GM18502 (cell line): Measurements from ENCODE around the gene GRM8.
A peak's percentile ranks its signal among the peaks of the same experiment; 100 is the strongest.
"Not testable (repeated sequence)": the region's sequence is repeated elsewhere in the genome, so short reads cannot be mapped to it uniquely, and the experiment has no call there.

ENCODE experiments used
- ATAC-seq: cut with Tn5 transposase; IDR thresholded peaks from one replicate; pipeline ENCODE4 v1.9.1; 2021; ENCODE audit warnings: mild to moderate bottlenecking; ENCODE audit not compliant: unreplicated experiment, poor library complexity

The GRM8 gene

DNA sequence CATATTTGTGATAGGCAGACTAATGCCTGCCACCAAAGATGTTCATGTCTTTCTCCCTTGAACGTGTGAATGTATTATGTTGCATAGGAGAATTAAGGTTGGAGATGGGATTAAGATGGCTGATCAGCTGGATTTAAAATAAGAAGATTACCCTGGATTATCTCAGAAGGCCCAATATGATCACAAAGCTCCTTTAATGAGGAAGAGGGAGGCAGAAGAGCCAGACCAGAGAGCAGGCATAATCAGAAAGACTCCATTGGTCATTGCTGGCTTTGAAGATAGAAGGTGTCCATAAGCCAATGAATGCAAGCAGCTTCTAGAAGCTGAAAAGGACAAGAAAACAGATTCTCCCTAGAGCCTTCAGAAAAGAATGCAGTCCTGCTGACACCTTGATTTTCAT, 410.3 kb downstream of the GRM8 start:
- no peak for ATAC-seq

- no peak for ATAC-seq
Observed at GRCh38 chr7:126840869-126841268, 411.9 kb downstream of the GRM8 start.

DNA sequence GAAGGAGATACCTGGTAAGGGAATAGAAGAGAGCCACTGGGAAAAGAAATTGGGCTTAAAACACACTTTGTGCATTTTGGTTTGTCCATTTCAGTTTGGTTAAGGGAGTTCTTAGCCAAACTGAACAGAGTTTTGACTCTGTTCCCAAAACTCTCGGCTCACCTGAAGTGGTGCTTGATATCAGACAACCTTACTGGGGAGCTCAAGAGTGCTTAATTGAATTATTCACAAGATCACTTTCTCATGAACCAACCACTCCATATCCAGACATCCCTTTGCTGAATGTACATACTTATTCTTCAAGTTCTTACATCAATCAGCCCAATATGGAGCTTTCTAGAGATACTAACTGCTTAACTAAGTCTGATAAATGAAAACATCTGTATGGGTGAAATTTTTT, 413.1 kb downstream of the GRM8 start:
- ATAC-seq, result no peak

DNA sequence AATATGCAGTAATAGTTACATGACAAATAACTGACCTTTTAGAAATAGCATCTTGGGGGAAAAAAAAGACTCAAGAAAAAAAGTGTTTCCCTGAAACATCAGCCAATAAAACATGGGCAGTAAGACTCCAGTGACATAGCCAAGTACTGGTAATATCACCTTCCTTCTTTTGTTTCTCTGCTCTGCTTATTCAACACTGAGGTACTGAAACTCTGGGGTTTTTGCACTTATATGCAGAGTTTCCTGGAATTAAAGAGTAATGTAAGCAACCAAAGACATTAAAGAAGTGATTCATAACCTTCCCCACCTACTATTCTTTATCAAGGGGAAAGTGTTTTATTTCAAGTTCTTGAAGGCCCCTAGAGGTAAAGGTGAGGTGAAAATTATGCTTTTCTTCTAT, 414.5 kb downstream of the GRM8 start:
- ATAC-seq, result no peak

GRCh38 chr7:126831241-126831640, 421.5 kb downstream of the GRM8 start:
- not testable (repeated sequence) for ATAC-seq

- ATAC-seq, result no peak
Observed at GRCh38 chr7:126820925-126821324, 431.8 kb downstream of the GRM8 start.

- ATAC-seq, result no peak
Observed at GRCh38 chr7:126819197-126819484, 433.6 kb downstream of the GRM8 start.

DNA sequence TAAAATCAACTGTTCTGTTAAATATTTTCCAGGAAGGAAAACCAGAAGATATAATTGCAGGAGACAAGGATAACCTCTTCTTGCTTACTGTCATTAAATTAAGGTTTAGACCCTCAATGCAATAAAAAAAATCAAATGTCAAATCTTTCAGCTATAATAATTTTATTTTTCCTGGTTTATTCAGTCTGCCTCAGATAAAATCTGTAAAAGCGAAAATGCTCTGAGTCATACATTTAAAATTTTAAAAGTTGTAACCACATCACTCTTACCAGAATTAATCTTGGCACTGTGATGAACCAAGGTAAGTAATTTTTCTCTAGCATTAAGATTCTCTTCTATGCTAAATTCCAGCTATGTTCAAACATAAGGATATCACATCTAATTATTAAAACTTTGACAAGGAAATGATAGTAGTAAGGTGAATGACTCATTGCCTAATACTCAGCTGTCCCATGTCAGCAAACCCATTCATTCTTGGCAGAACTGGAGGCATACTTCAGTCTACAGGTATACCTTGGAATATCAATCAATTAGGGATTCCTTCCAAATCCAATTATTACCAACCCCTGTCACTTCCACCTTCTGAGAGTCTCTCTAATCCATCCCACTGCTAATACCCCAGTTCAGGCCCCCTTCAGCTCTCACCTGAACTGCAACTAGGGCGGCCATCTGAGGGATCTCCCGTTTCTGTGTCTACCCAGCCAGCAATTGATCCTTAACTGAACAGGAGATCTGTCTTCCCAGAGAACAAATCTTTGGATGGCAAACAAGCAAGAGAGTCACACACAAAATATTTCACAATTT, 434.1 kb downstream of the GRM8 start:
- no peak for ATAC-seq

DNA sequence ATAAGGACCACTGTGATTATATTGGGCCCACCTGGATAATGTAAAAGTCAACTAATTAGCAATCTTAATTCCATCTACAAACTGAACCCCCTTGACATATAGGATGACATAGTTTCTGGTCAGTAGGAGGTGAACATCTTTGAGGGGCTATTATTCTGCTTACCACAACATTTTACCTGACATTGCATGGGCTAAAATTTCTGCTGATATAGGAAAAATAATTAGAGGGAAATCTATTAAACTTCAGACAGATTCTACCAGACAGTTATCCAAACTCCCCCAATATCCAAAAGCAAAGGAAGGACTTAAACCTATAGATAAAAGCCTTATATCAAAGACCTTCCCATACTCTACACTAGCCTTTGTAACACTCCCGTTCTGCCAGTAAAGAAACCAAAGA, 443.6 kb downstream of the GRM8 start:
- ATAC-seq, result no peak

- ATAC-seq, result no peak
Observed at GRCh38 chr7:126806614-126807013, 446.1 kb downstream of the GRM8 start.

DNA sequence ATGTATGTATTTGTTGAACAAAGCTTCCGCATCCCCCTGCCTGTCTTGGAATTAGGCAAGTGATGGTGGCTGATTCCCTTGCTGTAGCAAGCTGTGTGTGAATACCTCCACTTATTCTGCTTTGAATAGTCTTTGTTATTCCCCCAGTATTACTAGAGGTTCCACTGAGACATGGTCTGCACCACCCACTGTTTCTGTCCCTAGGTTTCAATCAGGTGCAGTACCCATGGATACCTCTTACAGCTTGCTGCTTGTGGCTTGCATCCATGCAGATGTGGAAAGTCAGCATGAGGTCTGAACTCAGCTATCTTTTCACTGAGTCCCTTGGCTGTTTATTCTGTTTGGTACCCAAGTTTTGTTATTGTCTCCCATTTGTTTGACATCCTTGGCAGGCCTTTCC, 447.4 kb downstream of the GRM8 start:
- ATAC-seq, result no peak

- peak; percentile 42 for ATAC-seq
Observed at GRCh38 chr7:126804604-126805003, 448.1 kb downstream of the GRM8 start.

- no peak for ATAC-seq
Observed at GRCh38 chr7:126803990-126804389, 448.8 kb downstream of the GRM8 start.

GRCh38 chr7:126803060-126803665, 449.6 kb downstream of the GRM8 start:
- ATAC-seq, result peak; percentile 98

DNA sequence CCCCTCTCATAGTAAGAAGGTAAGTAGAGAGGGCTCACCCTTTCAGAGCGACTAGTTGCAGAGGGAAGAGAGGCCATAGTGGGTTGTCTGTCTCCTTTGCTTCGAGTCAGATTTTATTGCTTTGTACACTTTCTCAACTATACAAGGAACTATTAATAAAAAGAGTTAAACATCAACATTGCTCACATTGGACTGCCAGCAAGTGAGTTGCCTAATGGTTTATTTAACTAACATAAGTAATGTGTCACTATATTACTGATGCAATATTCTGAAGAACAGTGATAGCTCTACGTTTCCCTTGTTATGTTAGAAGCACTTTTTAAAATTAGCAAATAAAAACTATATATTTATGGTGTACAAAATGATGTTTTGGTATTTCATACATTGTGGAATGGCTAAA, 451.0 kb downstream of the GRM8 start:
- ATAC-seq, result no peak

DNA sequence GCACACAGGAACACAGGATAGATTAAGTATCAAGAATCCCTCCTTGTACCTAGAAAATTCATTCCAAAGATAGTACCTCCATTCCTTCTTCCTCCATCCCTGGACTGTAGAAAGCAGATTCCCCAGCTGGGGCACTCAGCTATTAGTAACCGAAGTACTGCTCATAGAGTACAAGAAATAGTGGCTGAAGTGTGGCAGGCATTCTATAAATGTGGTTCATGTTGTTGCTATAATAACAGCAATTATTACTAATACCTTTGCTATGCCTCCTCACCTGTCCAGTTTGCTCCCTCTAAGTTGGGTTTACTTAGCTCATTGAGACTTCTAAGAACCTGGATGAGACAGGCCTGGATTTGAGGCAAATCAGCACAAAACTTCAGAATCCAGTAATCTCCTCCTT, 453.2 kb downstream of the GRM8 start:
- no peak for ATAC-seq

DNA sequence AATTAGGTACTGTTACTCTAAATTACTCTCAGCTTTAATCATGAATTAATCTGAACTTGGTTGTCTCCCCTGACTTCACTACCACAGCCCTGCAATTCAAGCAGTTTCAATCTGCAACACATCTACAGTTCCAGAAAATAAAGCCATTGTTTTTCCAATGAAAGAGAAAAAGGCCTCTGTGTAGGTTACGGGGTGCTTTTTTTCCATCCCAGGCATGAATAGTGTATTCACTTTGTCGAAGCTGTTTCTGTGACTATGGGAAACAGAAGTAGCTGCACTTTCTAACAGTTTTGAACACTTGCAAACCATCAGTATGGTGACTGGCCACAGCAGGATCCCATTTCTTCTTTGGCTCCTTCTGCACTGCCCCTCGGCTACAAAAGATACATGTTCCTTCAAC, 460.2 kb downstream of the GRM8 start:
- ATAC-seq, result no peak

DNA sequence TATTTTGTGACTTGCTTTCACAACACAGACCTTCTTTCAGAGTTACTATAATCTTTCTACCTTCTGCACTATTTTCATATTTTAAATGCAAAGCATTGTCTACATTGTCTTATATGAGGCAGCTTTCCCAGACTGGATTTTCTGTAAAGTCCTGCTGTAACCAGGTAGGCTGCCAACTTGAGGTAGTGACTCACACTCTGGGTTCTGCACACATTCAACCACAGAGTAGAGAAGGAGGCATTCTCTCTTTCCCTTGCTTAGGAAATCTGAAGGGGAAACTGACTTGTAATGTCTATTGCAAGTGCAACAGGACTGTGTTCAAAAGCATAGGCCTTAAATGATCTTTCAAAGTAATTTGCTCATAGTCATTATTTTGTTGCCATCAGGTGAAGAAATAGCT, 461.4 kb downstream of the GRM8 start:
- no peak for ATAC-seq

- ATAC-seq, result no peak
Observed at GRCh38 chr7:126790763-126791162, 462.0 kb downstream of the GRM8 start.

GRCh38 chr7:126783613-126784012, 469.1 kb downstream of the GRM8 start:
- no peak for ATAC-seq

- ATAC-seq, result peak; percentile 93
Observed at GRCh38 chr7:126780993-126781392, 471.7 kb downstream of the GRM8 start.

DNA sequence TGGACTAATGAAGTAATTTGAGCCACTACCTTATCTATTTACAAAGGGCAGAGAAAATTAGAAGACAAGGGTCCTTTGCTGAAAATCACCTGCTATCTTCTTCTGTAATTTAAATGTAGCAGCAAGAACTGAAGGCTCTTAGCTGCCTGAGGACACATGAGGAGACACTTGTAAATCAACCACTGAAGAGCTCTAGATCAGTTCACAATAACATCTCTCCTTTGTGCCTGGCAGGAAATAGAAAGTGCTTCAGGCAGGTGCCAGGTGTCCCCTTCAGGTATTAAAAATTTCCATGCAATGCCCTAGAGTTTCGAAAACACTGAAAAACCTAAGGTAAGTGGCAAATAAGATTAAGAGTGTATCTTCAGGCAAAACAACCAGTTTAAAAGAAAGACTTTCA, 474.6 kb downstream of the GRM8 start:
- ATAC-seq, result no peak
